Loucy (cell line): Measurements from ENCODE around the gene MARK3.

ENCODE experiments used
- CTCF ChIP-seq: fragments of 200-600 bp; sonication (generic); conservative IDR thresholded peaks from 2 replicates; pipeline ENCODE4 v1.5.1; 2014; ENCODE audit warnings: mild to moderate bottlenecking, antibody characterized with exemption, low read length
- EZH2phosphoT487 ChIP-seq: fragments of 200-600 bp; IDR thresholded peaks from 2 replicates; pipeline ENCODE4 v1.6.1; 2018; ENCODE audit warnings: antibody characterized with exemption, mild to moderate bottlenecking, moderate library complexity, borderline replicate concordance

- TF ChIP-seq CTCF, result no peak
- TF ChIP-seq EZH2phosphoT487, result no peak
These were observed 107.1 kb downstream of the MARK3 start for GRCh38 chr14:103492156-103492925.
